HepG2 (cell line): Measurements from ENCODE around the gene KIAA0825. TPM values are rescaled to one million over a fixed set of nuclear protein-coding genes. Genes with fewer than 3 reads are reported as not detected.

Source experiments
- ATAC-seq: fragments of 200-7000 bp; cut with Tn5 transposase; 3 replicates; pipeline ENCODE4 v1.9.1; 2020; ENCODE audit warnings: mild to moderate bottlenecking, moderate library complexity
- BruUV-seq: library from RNA; stranded (reverse); fragments of 400-500 nt; replicated peaks from 2 replicates; lab custom pipeline; 2021; lab: Mats Ljungman, UMichigan
- CTCF ChIA-PET: fragments of 300-600 bp; formaldehyde crosslinking; extraction: SDS; loops from one replicate; lab custom pipeline; 2021; ENCODE audit warnings: low total read pairs, inconsistent platforms, low intra/inter-chr PET ratio; lab: Yijun Ruan, JAX
- POLR2A ChIA-PET: fragments of 350-600 bp; sonication (Branson Sonifier 250); formaldehyde crosslinking; loops from one replicate; lab custom pipeline; 2020; ENCODE audit warnings: antibody characterized with exemption, inconsistent platforms; lab: Yijun Ruan, JAX
- DNase-seq: peaks from one replicate; pipeline ENCODE4 v3.0.0-alpha.2; 2015; ENCODE audit warnings: low spot score
- FAIRE-seq: peaks from 3 replicates; lab custom pipeline; 2011; peaks lifted over from hg19 to GRCh38; lab: Jason Lieb, UNC
- H2AFZ ChIP-seq: one replicate; pipeline ENCODE4 v1.6.1; 2011; ENCODE audit warnings: low read length, inconsistent platforms
- H3K27ac ChIP-seq: fragments of 300-600 bp; 3 replicates; pipeline ENCODE4 v1.8.0; 2011; ENCODE audit warnings: mixed run types, mild to moderate bottlenecking, mixed read lengths, low read length, inconsistent platforms; ENCODE audit not compliant: insufficient read depth; ENCODE audit errors: extremely low read length
- H3K27me3 ChIP-seq, 2 experiments: fragments of 200-600 bp in 1 of 2; 2 replicates in 1 of 2; 3 replicates in 1 of 2; pipeline versions ENCODE4 v1.6.0 to v1.8.0; 2011; ENCODE audit warnings: low read length in 2 of 2, mild to moderate bottlenecking in 2 of 2, moderate library complexity in 2 of 2, inconsistent platforms in 1 of 2; ENCODE audit not compliant: insufficient read depth in 2 of 2, control insufficient read depth in 1 of 2
- H3K36me3 ChIP-seq, 2 experiments: fragments of 200-600 bp in 1 of 2; replicated peaks in 1 of 2; 2 replicates in 1 of 2; 3 replicates in 1 of 2; pipeline versions ENCODE4 v1.5.1 to v1.8.0; 2011; ENCODE audit warnings: low read length in 2 of 2, inconsistent platforms in 1 of 2; ENCODE audit not compliant: insufficient read depth in 2 of 2, control insufficient read depth in 1 of 2
- H3K4me1 ChIP-seq: 2 replicates; pipeline ENCODE4 v1.5.1; 2012; ENCODE audit warnings: low read length, inconsistent platforms; ENCODE audit not compliant: insufficient read depth
- H3K4me2 ChIP-seq: 2 replicates; pipeline ENCODE4 v1.6.0; 2011; ENCODE audit warnings: low read depth, low read length, inconsistent platforms
- H3K4me3 ChIP-seq, 3 experiments: fragments of 200-600 bp in 1 of 3; sonication (generic), shearing (Covaris generic) in 1 of 3; replicated peaks in 1 of 3; 2 replicates each; pipeline ENCODE4 v1.5.1; 2011 to 2016; ENCODE audit warnings: low read length in 3 of 3, inconsistent platforms in 2 of 3, low read depth in 2 of 3, mild to moderate bottlenecking in 2 of 3, control low read depth in 1 of 3, mixed read lengths in 1 of 3; ENCODE audit not compliant: insufficient read depth in 1 of 3
- H3K79me2 ChIP-seq: one replicate; pipeline ENCODE4 v1.6.1; 2011; ENCODE audit warnings: low read length, inconsistent platforms; ENCODE audit not compliant: insufficient read depth
- H3K9ac ChIP-seq: 2 replicates; pipeline ENCODE4 v1.6.0; 2011; ENCODE audit warnings: mild to moderate bottlenecking, low read depth, low read length, inconsistent platforms; ENCODE audit not compliant: insufficient read depth
- H3K9me3 ChIP-seq: 2 replicates; pipeline ENCODE4 v1.5.1; 2012; ENCODE audit warnings: mild to moderate bottlenecking, low read length
- H4K20me1 ChIP-seq: 2 replicates; pipeline ENCODE4 v1.6.0; 2011; ENCODE audit warnings: inconsistent platforms, mild to moderate bottlenecking, low read length, moderate library complexity; ENCODE audit not compliant: insufficient read depth
- ARNT ChIP-seq: fragments of 450-650 bp; IDR thresholded peaks from 2 replicates; pipeline ENCODE4 v1.6.1; 2017
- BCL6 ChIP-seq: IDR thresholded peaks from 2 replicates; pipeline ENCODE4 v1.6.1; 2016; ENCODE audit warnings: missing genetic modification reagents, missing compliant biosample characterization
- ELF4 ChIP-seq: sonication (generic); formaldehyde crosslinking; IDR thresholded peaks from 2 replicates; pipeline ENCODE4 v1.5.0; 2020; ENCODE audit warnings: missing genetic modification reagents, mild to moderate bottlenecking, moderate library complexity, borderline replicate concordance
- GLI4 ChIP-seq: sonication (generic); formaldehyde crosslinking; IDR thresholded peaks from 2 replicates; pipeline ENCODE4 v1.5.1; 2020; ENCODE audit warnings: missing genetic modification reagents, mild to moderate bottlenecking, moderate library complexity, borderline replicate concordance
- HINFP ChIP-seq: sonication (generic); formaldehyde crosslinking; IDR thresholded peaks from 2 replicates; pipeline ENCODE4 v1.4.0; 2020; ENCODE audit warnings: low read depth, mild to moderate bottlenecking, missing genetic modification reagents
- HNRNPK ChIP-seq: fragments of 200-400 bp; formaldehyde crosslinking; IDR thresholded peaks from 2 replicates; pipeline ENCODE4 v1.6.1; 2018; ENCODE audit warnings: low read length, low read depth, moderate library complexity, mild to moderate bottlenecking; ENCODE audit not compliant: poor library complexity, severe bottlenecking
- JUN ChIP-seq: sonication (generic); formaldehyde crosslinking; IDR thresholded peaks from 2 replicates; pipeline ENCODE4 v1.4.0; 2020; ENCODE audit warnings: mild to moderate bottlenecking, missing genetic modification reagents
- NCOR1 ChIP-seq: fragments of 200-600 bp; sonication (generic); IDR thresholded peaks from 2 replicates; pipeline ENCODE4 v1.7.0; 2017; ENCODE audit warnings: antibody characterized with exemption, low read length, borderline replicate concordance
- PLSCR1 ChIP-seq: sonication (generic); formaldehyde crosslinking; IDR thresholded peaks from 2 replicates; pipeline ENCODE4 v1.5.0; 2020; ENCODE audit warnings: missing genetic modification reagents, mild to moderate bottlenecking, borderline replicate concordance
- TCF7L2 ChIP-seq: IDR thresholded peaks from 2 replicates; pipeline ENCODE4 v1.6.1; 2011; ENCODE audit warnings: mild to moderate bottlenecking, low read depth, low read length, moderate library complexity
- XRCC5 ChIP-seq: fragments of 200-400 bp; formaldehyde crosslinking; optimal IDR thresholded peaks from 2 replicates; pipeline ENCODE3; 2017; ENCODE audit warnings: mild to moderate bottlenecking, low read length
- ZNF20 ChIP-seq: sonication (generic); formaldehyde crosslinking; IDR thresholded peaks from 2 replicates; pipeline ENCODE4 v1.4.0; 2020; ENCODE audit warnings: mild to moderate bottlenecking, moderate library complexity, missing genetic modification reagents
- ZNF431 ChIP-seq: sonication (generic); formaldehyde crosslinking; IDR thresholded peaks from 2 replicates; pipeline ENCODE4 v1.9.0; 2022; ENCODE audit warnings: missing genetic modification reagents, low read depth, mild to moderate bottlenecking, borderline replicate concordance
- ZNF460 ChIP-seq: sonication (generic); formaldehyde crosslinking; IDR thresholded peaks from 2 replicates; pipeline ENCODE4 v1.5.1; 2020; ENCODE audit warnings: missing genetic modification reagents, mild to moderate bottlenecking, borderline replicate concordance
- in situ Hi-C: cut with HindIII; loops from 2 replicates; pipeline ENCODE4 v1.10.0; 2017; ENCODE audit warnings: low pct_unique_long_range_greater_than_20kb; ENCODE audit not compliant: extremely low pct_ligation_motif_present
- intact Hi-C: fragments of 100-400 bp; cut with micrococcal nuclease; formaldehyde crosslinking; loops from one replicate; pipeline ENCODE4 v1.10.0; 2022; ENCODE audit not compliant: unreplicated experiment
- polyA plus RNA-seq, 8 experiments: library from polyadenylated mRNA; depleted of rRNA in 3 of 8; stranded (reverse) in 7 of 8; unstranded in 1 of 8; fragments of >200 nt; fragmentation: Illumina TruSeq in 4 of 8; extraction: Trizol in 4 of 8; gene quantifications; 2 replicates each; pipeline versions ENCODE4 v1.2.1 to v1.2.3, GENCODE V29; 2011 to 2016; ENCODE audit warnings: low read depth in 4 of 8, missing spikeins in 1 of 8, mixed read lengths in 1 of 8; ENCODE audit not compliant: insufficient read depth in 1 of 8
- total RNA-seq, 5 experiments: library from RNA; depleted of rRNA; stranded (reverse); fragments of >200 nt; fragmentation: Illumina TruSeq; extraction: Trizol; gene quantifications; 2 replicates each; pipeline ENCODE4 v1.2.3, GENCODE V29; 2016; ENCODE audit warnings: low read depth in 1 of 5

The KIAA0825 gene
- total and polyA plus RNA-seq, 2 of the 13 experiments (the other 11 are each of a cell fraction or from before 2014, with no cell fraction given), result 0.05 to 0.51 TPM

- no TSS peak for BruUV-seq
- Histone ChIP-seq H3K27me3 (no peaks in the 10 kb centered on the region), H4K20me1 (no peaks in the 10 kb centered on the region), H3K36me3 (no peaks in the 10 kb centered on the region), H3K79me2 (no peaks in the 10 kb centered on the region), H2AFZ (no peak overlapping the region), H3K4me2 (no peak overlapping the region), H3K4me3 (no peak overlapping the region), H3K27ac (no peak overlapping the region), H3K9ac (no peak overlapping the region), H3K4me1 (no peaks in the 10 kb centered on the region), H3K9me3 (no peaks in the 10 kb centered on the region)
- CTCF ChIA-PET, result no interaction called here
- POLR2A ChIA-PET, result no interaction called here
- ATAC-seq, result no peak
- in situ Hi-C loops (no loop called here), intact Hi-C loops (no loop called here)
- DNase-seq, result no peak
- no peak for TF ChIP-seq HINFP (CRISPR knock-in tag)
- no peak for TF ChIP-seq ZNF20 (CRISPR knock-in tag)
- no peak for TF ChIP-seq XRCC5
- no peak for TF ChIP-seq GLI4 (CRISPR knock-in tag)
- TF ChIP-seq ARNT, result no peak
- no peak for TF ChIP-seq TCF7L2
- no peak for TF ChIP-seq ZNF431 (CRISPR knock-in tag)
- TF ChIP-seq HNRNPK, result no peak
- no peak for TF ChIP-seq ZNF460
- no peak for TF ChIP-seq NCOR1
- no peak for TF ChIP-seq BCL6
- TF ChIP-seq JUN (CRISPR knock-in tag), result no peak
- no peak for TF ChIP-seq PLSCR1
- TF ChIP-seq ELF4 (CRISPR knock-in tag), result no peak
- no peak for FAIRE-seq
Measured at GRCh38 chr5:94577466-94578245, 40.7 kb downstream of the KIAA0825 start.
